Natural killer cell (primary cell): Measurements from ENCODE around the gene TXN2. TPM values are rescaled to one million over a fixed set of nuclear protein-coding genes. Genes with fewer than 3 reads are reported as not detected.

Source experiments
- ATAC-seq, 3 donors: fragments of 150-1000 bp in 2 of 3; fragments of 200-7000 bp in 1 of 3; cut with Tn5 transposase; 1 replicate in 1 of 3; 2 replicates in 2 of 3; pipeline ENCODE4 v1.10.0; 2021; ENCODE audit warnings: mild to moderate bottlenecking in 2 of 3, moderate library complexity in 2 of 3
- DNase-seq, 2 donors: peaks; one replicate each; pipeline versions ENCODE4 v3.0.0 to v3.0.0-alpha.2; 2013 to 2021; ENCODE audit warnings: mixed read lengths in 1 of 2
- H3K27ac ChIP-seq: one replicate; pipeline ENCODE4 v1.5.1; 2013; ENCODE audit warnings: mild to moderate bottlenecking, low read length
- H3K27me3 ChIP-seq: one replicate; pipeline ENCODE4 v1.6.1; 2013; ENCODE audit warnings: low read length; ENCODE audit not compliant: control insufficient read depth, insufficient read depth
- H3K36me3 ChIP-seq: one replicate; pipeline ENCODE4 v1.6.1; 2013; ENCODE audit warnings: low read length; ENCODE audit not compliant: control insufficient read depth, insufficient read depth
- H3K4me1 ChIP-seq: one replicate; pipeline ENCODE4 v1.6.1; 2013; ENCODE audit warnings: low read length; ENCODE audit not compliant: control insufficient read depth, insufficient read depth
- H3K4me3 ChIP-seq: one replicate; pipeline ENCODE4 v1.5.1; 2013; ENCODE audit warnings: low read length
- H3K9me3 ChIP-seq: one replicate; pipeline ENCODE4 v1.6.1; 2013; ENCODE audit warnings: low read length; ENCODE audit not compliant: control insufficient read depth, insufficient read depth
- H3K27ac Mint-ChIP-seq, 2 donors: one replicate each; pipeline ENCODE4 v1.8.0; 2022; ENCODE audit warnings: mild to moderate bottlenecking in 2 of 2, mixed read lengths in 2 of 2, moderate library complexity in 1 of 2
- H3K27me3 Mint-ChIP-seq, 2 donors: one replicate each; pipeline ENCODE4 v1.8.0; 2022; ENCODE audit warnings: low read depth in 2 of 2, mixed read lengths in 2 of 2
- H3K36me3 Mint-ChIP-seq: one replicate; pipeline ENCODE4 v1.8.0; 2022; ENCODE audit warnings: mixed read lengths
- H3K4me1 Mint-ChIP-seq, 2 donors: one replicate each; pipeline ENCODE4 v1.8.0; 2022; ENCODE audit warnings: mixed read lengths in 2 of 2
- H3K4me3 Mint-ChIP-seq: one replicate; pipeline ENCODE4 v1.8.0; 2022; ENCODE audit warnings: mild to moderate bottlenecking, moderate library complexity, mixed read lengths
- H3K9me3 Mint-ChIP-seq, 2 donors: one replicate each; pipeline ENCODE4 v1.8.0; 2022; ENCODE audit warnings: mixed read lengths in 2 of 2
- WGBS: methylation state at CpG from one replicate; pipeline ENCODE4 v1.1.7; 2013; ENCODE audit warnings: missing lambda C conversion rate; ENCODE audit not compliant: insufficient coverage; 5-methylcytosine and 5-hydroxymethylcytosine counted together
- intact Hi-C: fragments of 100-400 bp; cut with micrococcal nuclease; formaldehyde crosslinking; loops from one replicate; pipeline ENCODE4 v1.14.2; 2022
- total RNA-seq, 4 donors: library from RNA; stranded (reverse); fragments of 120-200 nt in 1 of 4; gene quantifications; one replicate each; pipeline versions ENCODE4 v1.2.3 to v1.2.4, GENCODE V29; 2013 to 2022
- TF ChIP-seq, protein P1 (sequence below): fragments of 200-600 bp; IDR thresholded peaks from one replicate; pipeline ENCODE4 v1.8.0; 2022; ENCODE audit warnings: antibody characterized with exemption

The TXN2 gene
- total RNA-seq, 3 donors from 2014 or later (not counting 1 experiment from before 2014, with no cell fraction given) = 35.5 to 45.4 (median 41.5) TPM

DNA sequence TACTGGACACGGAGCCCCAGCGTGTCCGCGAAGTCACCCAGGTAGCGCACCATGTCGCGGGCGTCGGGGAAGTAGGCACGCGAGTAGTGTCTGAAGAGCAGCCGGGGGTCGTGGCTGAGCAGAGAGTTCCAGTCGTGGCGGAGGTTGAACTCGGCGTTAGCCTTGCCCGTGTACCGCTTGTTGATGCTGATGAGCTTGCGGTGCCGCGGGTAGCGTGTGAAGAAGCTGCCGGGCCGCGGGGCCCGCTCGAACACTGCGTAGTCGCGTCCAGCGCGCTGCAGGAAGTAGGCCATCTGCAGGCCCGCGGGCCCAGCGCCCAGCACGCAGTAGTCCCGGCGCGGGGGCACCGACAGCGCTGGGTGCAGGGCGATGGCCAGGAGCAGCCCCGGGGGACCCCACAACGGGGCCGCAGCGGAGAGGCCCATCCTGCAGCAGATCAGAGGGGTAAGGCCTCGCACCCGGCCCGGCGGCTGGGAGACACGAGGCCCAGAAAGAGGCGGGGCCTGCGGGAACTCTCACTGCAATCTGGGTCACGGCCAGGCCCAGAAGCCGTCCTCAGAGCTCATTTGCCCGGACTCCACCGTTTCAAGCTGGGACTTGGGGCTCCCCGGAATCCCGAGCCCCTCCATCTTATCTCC is 24.7 kb upstream of the TXN2 start:
- intact Hi-C loops = no loop called here
- peaks cover 9% of the 10 kb centered on the region for H3K36me3 ChIP-seq
- ATAC-seq (no peak), DNase-seq (no peak)
- Mint-ChIP-seq H3K36me3 (peaks cover 3% of the 10 kb centered on the region), H3K27me3 (no peaks in the 10 kb centered on the region), H3K4me1 (peaks cover 2 to 8% of the 10 kb centered on the region in 2 donors), H3K27ac (no peak overlapping the region), H3K4me3 (peak overlapping the region; percentile 83), H3K9me3 (no peaks in the 10 kb centered on the region)
- TF ChIP-seq, protein P1, sequence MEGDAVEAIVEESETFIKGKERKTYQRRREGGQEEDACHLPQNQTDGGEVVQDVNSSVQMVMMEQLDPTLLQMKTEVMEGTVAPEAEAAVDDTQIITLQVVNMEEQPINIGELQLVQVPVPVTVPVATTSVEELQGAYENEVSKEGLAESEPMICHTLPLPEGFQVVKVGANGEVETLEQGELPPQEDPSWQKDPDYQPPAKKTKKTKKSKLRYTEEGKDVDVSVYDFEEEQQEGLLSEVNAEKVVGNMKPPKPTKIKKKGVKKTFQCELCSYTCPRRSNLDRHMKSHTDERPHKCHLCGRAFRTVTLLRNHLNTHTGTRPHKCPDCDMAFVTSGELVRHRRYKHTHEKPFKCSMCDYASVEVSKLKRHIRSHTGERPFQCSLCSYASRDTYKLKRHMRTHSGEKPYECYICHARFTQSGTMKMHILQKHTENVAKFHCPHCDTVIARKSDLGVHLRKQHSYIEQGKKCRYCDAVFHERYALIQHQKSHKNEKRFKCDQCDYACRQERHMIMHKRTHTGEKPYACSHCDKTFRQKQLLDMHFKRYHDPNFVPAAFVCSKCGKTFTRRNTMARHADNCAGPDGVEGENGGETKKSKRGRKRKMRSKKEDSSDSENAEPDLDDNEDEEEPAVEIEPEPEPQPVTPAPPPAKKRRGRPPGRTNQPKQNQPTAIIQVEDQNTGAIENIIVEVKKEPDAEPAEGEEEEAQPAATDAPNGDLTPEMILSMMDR = no peak
- 94% methylated on average over 60 of the region's 60 CpGs for WGBS
- H3K4me1 ChIP-seq = peaks cover 16% of the 10 kb centered on the region
- no peaks in the 10 kb centered on the region for H3K9me3 ChIP-seq
- H3K27ac ChIP-seq = no peak overlapping the region
- H3K27me3 ChIP-seq = no peaks in the 10 kb centered on the region
- H3K4me3 ChIP-seq = no peak overlapping the region

DNA sequence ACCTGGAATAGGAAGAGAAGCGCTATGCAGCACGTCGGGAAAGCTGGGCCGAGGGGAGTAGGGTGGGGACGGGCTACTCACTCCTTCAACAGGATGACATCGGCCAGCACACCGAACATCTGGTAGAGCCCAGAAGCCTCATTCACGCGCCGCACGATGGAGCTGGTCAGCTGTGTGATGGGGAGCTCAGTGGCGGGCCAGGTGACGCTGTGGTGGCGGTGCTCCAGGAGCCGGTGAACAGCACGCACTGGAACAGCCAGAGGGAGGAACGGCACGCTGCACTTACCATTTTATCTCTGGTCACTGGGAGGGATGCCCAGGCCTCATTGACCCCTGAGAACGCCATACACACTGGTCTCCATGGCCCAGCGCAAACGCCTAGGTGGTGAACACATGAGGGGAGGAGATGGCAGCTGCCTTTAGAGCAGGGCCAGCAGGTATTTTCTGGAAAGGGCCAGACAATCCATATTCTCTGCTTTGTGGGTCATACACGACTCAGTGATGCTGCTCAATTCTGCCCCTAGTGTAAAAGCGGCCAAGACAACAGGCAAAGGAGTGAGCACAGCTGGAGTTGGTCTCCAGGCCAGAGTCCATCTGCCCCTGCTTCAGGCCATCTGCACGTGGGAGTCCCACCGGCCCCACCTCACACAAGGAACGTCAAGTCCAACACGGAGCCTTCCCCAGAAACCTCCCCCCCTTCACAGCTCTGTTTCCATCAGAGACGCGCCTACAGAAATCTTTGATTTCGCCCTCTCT is 16.6 kb upstream of the TXN2 start:
- Histone ChIP-seq H3K27ac (no peak overlapping the region), H3K4me3 (no peak overlapping the region), H3K4me1 (peaks cover 14% of the 10 kb centered on the region), H3K27me3 (no peaks in the 10 kb centered on the region), H3K9me3 (no peaks in the 10 kb centered on the region), H3K36me3 (no peaks in the 10 kb centered on the region)
- ATAC-seq (no peak), DNase-seq (no peak)
- WGBS = 94% methylated on average over 29 of the region's 30 CpGs
- Mint-ChIP-seq H3K4me1 (no peaks in the 10 kb centered on the region), H3K36me3 (no peaks in the 10 kb centered on the region), H3K27ac (no peak overlapping the region), H3K9me3 (no peaks in the 10 kb centered on the region), H3K4me3 (no peak overlapping the region), H3K27me3 (no peaks in the 10 kb centered on the region)
- intact Hi-C loops = no loop called here
- TF ChIP-seq, protein P1 = no peak

DNA sequence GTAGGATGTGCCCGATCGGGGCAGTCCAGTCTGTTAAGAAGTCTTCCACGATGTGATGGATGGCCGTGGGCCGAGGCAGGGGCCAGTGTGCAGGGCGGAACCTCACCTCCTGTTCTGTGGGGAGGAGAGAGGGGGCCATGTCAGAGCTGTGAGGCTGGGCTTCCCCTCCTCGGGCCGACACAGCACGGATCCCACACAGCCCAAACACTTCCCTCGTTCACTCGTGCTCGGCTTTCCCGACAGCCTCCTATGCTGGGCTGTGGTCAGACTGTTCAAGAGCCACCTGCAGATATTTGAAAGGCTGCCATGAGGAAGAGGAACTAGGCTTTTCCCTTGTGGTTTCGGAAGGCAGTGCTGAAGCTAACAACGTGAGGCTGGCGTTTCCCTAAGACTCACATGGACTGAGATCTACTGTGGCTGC is 12.3 kb upstream of the TXN2 start:
- no peaks in the 10 kb centered on the region for H3K9me3 ChIP-seq
- DNase-seq = peak in 1 of 2 donors; percentile 32
- no peaks in the 10 kb centered on the region for H3K9me3 Mint-ChIP-seq
- peak overlapping the region; percentile 9 for H3K27ac ChIP-seq
- no peaks in the 10 kb centered on the region for H3K27me3 Mint-ChIP-seq
- H3K27ac Mint-ChIP-seq = peak overlapping the region in 1 of 2 donors; percentile 16
- 12% methylated on average over 16 of the region's 16 CpGs for WGBS
- intact Hi-C loops = no loop called here
- TF ChIP-seq, protein P1 = no peak
- no peak overlapping the region for H3K4me3 ChIP-seq
- H3K4me1 Mint-ChIP-seq = no peaks in the 10 kb centered on the region
- H3K4me3 Mint-ChIP-seq = no peak overlapping the region
- peak; percentile 73 to 80 (median 78) for ATAC-seq
- H3K36me3 Mint-ChIP-seq = no peaks in the 10 kb centered on the region
- peaks cover 20% of the 10 kb centered on the region for H3K4me1 ChIP-seq
- no peaks in the 10 kb centered on the region for H3K27me3 ChIP-seq
- no peaks in the 10 kb centered on the region for H3K36me3 ChIP-seq
